Cerebellar nuclear complex (tissue), 1 donor: ENCODE results near the gene MRPL28.
"Not testable (repeated sequence)": the region's sequence is repeated elsewhere in the genome, so short reads cannot be mapped to it uniquely, and the experiment has no call there.

Source experiments
- DNase-seq, 2 experiments: peaks; one replicate each; lab custom pipeline; 2025; lab: John Stamatoyannopoulos, UW

MRPL28 gene

DNA sequence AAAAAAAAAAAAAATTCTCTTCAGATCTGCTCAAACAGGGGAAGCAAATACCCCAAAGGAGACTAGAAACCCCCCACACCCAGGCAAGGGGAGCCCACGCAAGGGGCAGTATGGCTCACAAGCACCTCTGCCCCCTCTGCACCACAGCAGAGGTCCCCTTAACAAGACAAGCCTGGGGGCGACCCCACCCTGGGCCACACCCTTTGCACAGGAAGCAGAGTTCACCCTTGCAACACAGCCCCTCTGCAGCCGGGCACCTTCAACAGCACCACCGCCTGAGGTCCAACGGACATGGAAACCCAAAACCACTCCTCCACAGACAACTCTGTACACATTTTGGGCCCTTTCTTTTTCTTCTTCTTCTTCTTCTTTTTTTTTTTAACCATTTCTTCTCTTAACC lies 30.7 kb downstream of the MRPL28 start:
- no peak for DNase-seq

GRCh38 chr16:337975-338575 lies 32.3 kb downstream of the MRPL28 start:
- no peak for DNase-seq

GRCh38 chr16:337437-337836 lies 32.9 kb downstream of the MRPL28 start:
- DNase-seq = peak; percentile 32 to 80

DNA sequence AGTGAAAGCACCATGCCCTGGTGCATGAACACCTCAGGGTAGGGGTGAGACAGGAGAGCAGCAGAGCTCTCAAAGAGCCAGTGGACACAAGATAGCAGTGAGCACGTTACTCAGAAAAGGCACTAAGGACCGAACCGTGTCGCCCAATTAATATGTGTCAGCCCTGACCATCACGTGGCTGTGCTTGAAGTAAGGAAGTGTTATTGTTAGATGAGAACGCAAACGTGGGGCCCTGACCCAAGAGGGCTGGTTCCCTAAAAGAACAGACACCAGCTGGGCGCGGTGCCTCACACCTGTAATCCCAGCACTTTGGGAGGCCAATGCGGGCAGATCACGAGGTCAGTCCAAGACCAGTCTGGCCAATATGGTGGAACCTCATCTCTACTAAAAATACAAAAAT lies 34.1 kb downstream of the MRPL28 start:
- DNase-seq = no peak

DNA sequence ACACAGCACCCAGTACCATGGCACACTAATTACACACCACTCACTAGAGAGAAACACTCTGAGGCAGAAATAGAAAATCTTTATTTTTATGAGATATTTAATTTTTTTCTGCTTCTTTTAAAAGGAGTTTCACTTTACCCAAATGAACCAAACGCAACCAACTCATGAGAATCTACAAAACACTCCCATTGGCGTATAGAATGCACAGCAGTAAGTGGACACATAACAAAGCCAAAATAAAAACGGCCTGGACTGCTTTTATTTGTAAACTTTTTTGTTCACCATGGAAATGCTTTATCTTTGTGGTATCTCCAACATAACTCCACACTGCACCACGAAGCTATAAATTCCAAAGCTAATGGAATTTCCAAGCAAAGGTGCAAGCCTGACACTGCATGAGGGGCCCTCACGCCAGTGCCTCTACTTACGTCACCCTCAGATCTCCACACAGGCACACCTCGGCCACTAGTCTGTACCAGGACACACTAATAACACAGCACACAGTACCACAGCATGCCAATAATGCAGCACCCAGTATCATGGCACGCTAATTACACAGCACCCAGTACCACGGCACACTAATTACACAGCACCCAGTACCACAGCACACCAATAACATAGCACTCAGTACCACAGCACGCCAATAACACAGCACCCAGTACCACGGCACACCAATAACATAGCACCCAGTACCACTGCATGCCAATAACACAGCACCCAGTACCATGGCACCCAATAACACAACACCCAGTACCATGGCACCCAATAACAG lies 35.3 kb downstream of the MRPL28 start:
- DNase-seq = not testable (repeated sequence)

DNA sequence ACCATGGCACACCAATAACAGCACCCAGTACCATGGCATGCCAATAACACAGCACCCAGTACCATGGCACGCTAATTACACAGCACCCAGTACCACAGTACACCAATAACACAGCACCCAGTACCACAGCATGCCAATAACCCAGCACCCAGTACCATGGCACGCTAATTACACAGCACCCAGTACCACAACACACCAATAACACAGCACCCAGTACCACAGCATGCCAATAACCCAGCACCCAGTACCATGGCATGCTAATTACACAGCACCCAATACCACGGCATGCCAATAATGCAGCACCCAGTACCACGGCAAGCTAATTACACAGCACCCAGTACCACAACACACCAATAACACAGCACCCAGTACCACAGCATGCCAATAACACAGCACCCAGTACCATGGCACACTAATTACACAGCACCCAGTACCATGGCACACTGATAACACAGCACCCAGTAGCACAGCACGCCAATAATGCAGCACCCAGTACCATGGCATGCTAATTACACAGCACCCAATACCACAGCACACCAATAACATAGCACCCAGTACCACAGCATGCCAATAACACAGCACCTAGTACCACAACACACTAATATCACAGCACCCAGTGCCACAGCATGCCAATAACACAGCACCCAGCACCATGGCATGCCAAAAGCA lies 36.0 kb downstream of the MRPL28 start:
- DNase-seq = not testable (repeated sequence)

GRCh38 chr16:333406-334094 lies 36.8 kb downstream of the MRPL28 start:
- no peak for DNase-seq

GRCh38 chr16:331181-331814 lies 39.0 kb downstream of the MRPL28 start:
- not testable (repeated sequence) for DNase-seq

- DNase-seq = no peak
Observed at GRCh38 chr16:330741-331140, 39.6 kb downstream of the MRPL28 start.

GRCh38 chr16:325375-326145 lies 44.8 kb downstream of the MRPL28 start:
- no peak for DNase-seq

DNA sequence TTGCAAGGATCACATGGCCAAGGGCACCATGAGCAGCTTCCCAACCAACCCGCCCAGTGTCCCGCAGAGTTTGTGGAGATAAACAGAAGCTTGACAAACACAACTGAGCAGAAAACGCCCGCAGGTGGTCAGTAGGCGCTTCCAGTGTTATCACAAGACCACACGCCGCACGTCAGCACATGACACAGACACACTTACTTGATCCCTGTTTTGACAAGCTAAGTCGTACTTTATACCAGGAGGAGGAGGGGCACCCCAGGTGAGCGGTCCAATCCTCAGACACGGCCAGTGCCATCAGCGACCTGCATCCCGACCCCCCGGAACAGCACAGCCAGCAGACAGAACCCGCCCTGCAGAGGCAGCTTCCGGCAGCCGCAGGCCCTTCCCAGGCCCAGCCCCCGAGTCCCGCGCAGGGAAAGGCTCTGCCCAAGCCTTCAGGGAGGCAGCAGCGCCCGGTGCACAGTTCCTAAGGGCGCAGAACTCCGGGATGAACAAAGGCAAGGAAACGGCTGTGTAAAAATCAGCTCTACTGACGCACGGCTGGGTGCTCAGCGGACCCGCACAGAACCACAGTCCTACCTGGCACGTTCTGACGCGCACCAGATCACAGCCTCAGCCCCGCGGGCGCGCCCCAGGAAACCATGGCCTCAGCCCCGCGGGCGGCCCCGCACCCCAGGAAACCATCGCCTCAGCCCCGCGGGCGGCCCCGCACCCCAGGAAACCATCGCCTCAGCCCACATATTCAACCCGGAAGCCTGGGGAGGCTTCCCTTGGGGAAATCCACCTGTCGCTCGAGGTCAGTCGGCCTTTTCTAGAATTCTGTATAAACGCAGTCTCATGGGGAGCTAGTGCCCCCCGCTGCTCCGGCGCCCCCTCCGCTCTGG lies 45.6 kb downstream of the MRPL28 start:
- no peak for DNase-seq

DNA sequence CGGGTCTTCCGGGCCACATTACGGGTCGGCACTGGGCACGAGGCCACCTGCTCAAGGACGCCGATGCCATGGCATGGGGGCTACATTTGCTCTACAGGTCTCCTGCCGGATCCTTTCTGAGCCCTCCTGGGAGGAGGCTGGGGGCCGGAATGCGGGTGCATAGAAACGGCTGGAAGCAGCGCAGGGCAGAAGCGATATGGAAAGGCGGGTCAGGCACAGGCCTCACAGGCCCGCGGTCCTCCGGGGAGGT lies 46.2 kb downstream of the MRPL28 start:
- no peak for DNase-seq

- DNase-seq = no peak
Observed at GRCh38 chr16:322476-323143, 47.7 kb downstream of the MRPL28 start.

- no peak for DNase-seq
Observed at GRCh38 chr16:321532-321931, 48.8 kb downstream of the MRPL28 start.

DNA sequence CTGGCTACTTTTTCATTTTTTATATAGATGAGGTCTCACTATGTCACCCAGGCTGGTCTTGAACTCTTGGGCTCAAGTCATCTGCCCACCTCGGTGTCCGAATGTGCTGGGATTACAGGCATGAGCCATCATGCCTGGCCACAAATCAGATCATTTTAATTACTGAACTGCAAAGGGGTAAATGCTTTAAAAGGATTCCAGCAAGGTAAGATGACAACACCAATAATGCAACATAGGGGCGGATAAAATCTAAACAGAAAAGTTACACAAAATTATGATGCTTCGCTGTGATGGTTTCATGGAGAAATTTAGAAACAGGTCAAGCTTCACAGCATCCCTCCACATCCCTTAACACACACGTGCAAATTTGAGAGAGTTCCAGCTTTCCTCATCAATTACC lies 50.1 kb downstream of the MRPL28 start:
- no peak for DNase-seq

GRCh38 chr16:318628-319027 lies 51.7 kb downstream of the MRPL28 start:
- DNase-seq = no peak

DNA sequence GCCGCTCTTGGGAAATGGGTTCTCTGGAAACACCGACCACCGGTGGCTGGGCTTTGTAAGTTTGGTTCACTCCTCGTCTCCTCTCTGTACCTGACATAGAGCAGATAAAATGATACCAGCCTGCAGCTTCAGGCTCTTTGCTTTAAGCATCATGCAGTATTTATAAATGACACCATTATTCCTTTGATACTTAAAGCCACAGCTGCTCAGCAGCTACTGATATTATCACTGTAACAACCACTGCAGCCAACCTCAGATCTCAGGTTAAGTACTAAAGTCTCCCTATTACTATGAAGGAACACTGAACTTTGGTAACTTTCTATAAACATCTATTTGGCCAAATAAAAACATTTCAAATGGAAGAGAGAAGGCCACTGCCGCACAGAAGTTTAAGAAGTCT lies 52.8 kb downstream of the MRPL28 start:
- DNase-seq = no peak
